GM12801 (cell line): ENCODE results near the gene FMN1.

ENCODE experiments used
- CTCF ChIP-seq: IDR thresholded peaks from one replicate; pipeline ENCODE4 v1.5.1; 2011; ENCODE audit warnings: control low read depth; ENCODE audit not compliant: insufficient read length; ENCODE audit errors: extremely low read depth

Gene FMN1

GRCh38 chr15:32822739-32823138 is 371.8 kb downstream of the FMN1 start:
- TF ChIP-seq CTCF = no peak

- no peak for TF ChIP-seq CTCF
Measured at GRCh38 chr15:32819448-32819847, 375.1 kb downstream of the FMN1 start.

- TF ChIP-seq CTCF = no peak
Measured at GRCh38 chr15:32818758-32819447, 375.6 kb downstream of the FMN1 start.

- no peak for TF ChIP-seq CTCF
Measured at GRCh38 chr15:32817577-32817976, 376.9 kb downstream of the FMN1 start.

GRCh38 chr15:32807331-32807730 is 387.2 kb downstream of the FMN1 start:
- no peak for TF ChIP-seq CTCF

- TF ChIP-seq CTCF = no peak
Measured at GRCh38 chr15:32803631-32804030, 390.9 kb downstream of the FMN1 start.

- TF ChIP-seq CTCF = no peak
Measured at GRCh38 chr15:32802286-32802936, 392.1 kb downstream of the FMN1 start.
